HEK293 (cell line): ENCODE results near the gene CCDC73.

Experiments
- CTCF ChIA-PET: fragments of 350-600 bp; formaldehyde crosslinking; extraction: SDS; loops from one replicate; lab custom pipeline; 2021; ENCODE audit warnings: antibody characterized with exemption; lab: Yijun Ruan, JAX
- POLR2A ChIA-PET: fragments of 300-600 bp; formaldehyde crosslinking; extraction: SDS; loops from one replicate; lab custom pipeline; 2020; ENCODE audit warnings: antibody characterized with exemption, inconsistent platforms; lab: Yijun Ruan, JAX
- H3K27ac ChIP-seq: fragments of 200-500 bp; sonication (Bioruptor generic); 2 replicates; pipeline ENCODE4 v1.5.1; 2014; ENCODE audit warnings: low read depth, low read length, control low read depth, inconsistent platforms; ENCODE audit errors: extremely low read depth
- H3K36me3 ChIP-seq, 2 experiments: fragments of 200-500 bp in 1 of 2; sonication (Bioruptor generic) in 1 of 2; 1 replicate in 1 of 2; 2 replicates in 1 of 2; pipeline ENCODE4 v1.5.1; 2014 to 2017; ENCODE audit warnings: inconsistent platforms in 2 of 2, low read length in 2 of 2; ENCODE audit not compliant: control insufficient read depth in 2 of 2, insufficient read depth in 1 of 2
- H3K4me1 ChIP-seq: fragments of 200-500 bp; sonication (Bioruptor generic); 2 replicates; pipeline ENCODE4 v1.5.1; 2014; ENCODE audit warnings: mild to moderate bottlenecking, low read length, inconsistent platforms; ENCODE audit not compliant: control insufficient read depth, insufficient read depth
- H3K4me3 ChIP-seq: 2 replicates; pipeline ENCODE4 v1.5.1; 2011; ENCODE audit warnings: low read depth, mild to moderate bottlenecking, control low read depth, low read length, moderate library complexity
- H3K9me3 ChIP-seq: fragments of 200-500 bp; sonication (Bioruptor generic); 2 replicates; pipeline ENCODE4 v1.5.1; 2014; ENCODE audit warnings: low read depth, low read length, inconsistent platforms; ENCODE audit not compliant: control insufficient read depth, insufficient read depth
- FEZF1 ChIP-seq: fragments of 450-650 bp; formaldehyde crosslinking; IDR thresholded peaks from 2 replicates; pipeline ENCODE4 v1.5.1; 2016; ENCODE audit warnings: missing biosample characterization, missing genetic modification characterization
- GLIS1 ChIP-seq: fragments of 450-650 bp; formaldehyde crosslinking; IDR thresholded peaks from 2 replicates; pipeline ENCODE4 v1.5.1; 2016; ENCODE audit warnings: missing biosample characterization, missing genetic modification characterization
- GLIS2 ChIP-seq: fragments of 450-650 bp; formaldehyde crosslinking; IDR thresholded peaks from 2 replicates; pipeline ENCODE4 v1.5.1; 2016; ENCODE audit warnings: missing biosample characterization, missing genetic modification characterization
- HOXD13 ChIP-seq: sonication (generic); formaldehyde crosslinking; IDR thresholded peaks from 2 replicates; pipeline ENCODE4 v1.8.0; 2022; ENCODE audit warnings: missing genetic modification reagents, borderline replicate concordance
- KLF7 ChIP-seq: fragments of 450-650 bp; formaldehyde crosslinking; IDR thresholded peaks from 2 replicates; pipeline ENCODE4 v1.5.1; 2016; ENCODE audit warnings: missing biosample characterization, missing genetic modification characterization, borderline replicate concordance
- OSR2 ChIP-seq: fragments of 450-650 bp; formaldehyde crosslinking; IDR thresholded peaks from 2 replicates; pipeline ENCODE4 v1.5.1; 2016; ENCODE audit warnings: missing biosample characterization, missing genetic modification characterization
- OVOL3 ChIP-seq: fragments of 450-650 bp; formaldehyde crosslinking; IDR thresholded peaks from 2 replicates; pipeline ENCODE4 v1.5.1; 2016; ENCODE audit warnings: missing biosample characterization, missing genetic modification characterization
- PRDM6 ChIP-seq: fragments of 450-650 bp; formaldehyde crosslinking; IDR thresholded peaks from 2 replicates; pipeline ENCODE4 v1.5.1; 2017; ENCODE audit warnings: missing biosample characterization, missing genetic modification characterization
- SCRT2 ChIP-seq: fragments of 450-650 bp; formaldehyde crosslinking; IDR thresholded peaks from 2 replicates; pipeline ENCODE4 v1.5.1; 2016; ENCODE audit warnings: missing biosample characterization, missing genetic modification characterization
- SP2 ChIP-seq: fragments of 450-650 bp; formaldehyde crosslinking; IDR thresholded peaks from 2 replicates; pipeline ENCODE4 v1.5.1; 2016; ENCODE audit warnings: missing biosample characterization, missing genetic modification characterization
- ZBTB20 ChIP-seq: fragments of 450-650 bp; formaldehyde crosslinking; IDR thresholded peaks from 2 replicates; pipeline ENCODE4 v1.5.1; 2016; ENCODE audit warnings: missing biosample characterization, missing genetic modification characterization
- ZBTB8A ChIP-seq: fragments of 450-650 bp; formaldehyde crosslinking; IDR thresholded peaks from 2 replicates; pipeline ENCODE4 v1.5.1; 2016; ENCODE audit warnings: missing biosample characterization, missing genetic modification characterization
- ZFP3 ChIP-seq: fragments of 450-650 bp; formaldehyde crosslinking; IDR thresholded peaks from 2 replicates; pipeline ENCODE4 v1.5.1; 2016; ENCODE audit warnings: low read depth, missing biosample characterization, missing genetic modification characterization
- ZNF112 ChIP-seq: fragments of 450-650 bp; formaldehyde crosslinking; IDR thresholded peaks from 2 replicates; pipeline ENCODE4 v1.5.0; 2017; ENCODE audit warnings: missing biosample characterization, missing genetic modification characterization
- ZNF121 ChIP-seq: fragments of 450-650 bp; formaldehyde crosslinking; IDR thresholded peaks from 2 replicates; pipeline ENCODE4 v1.5.1; 2016; ENCODE audit warnings: missing biosample characterization, missing genetic modification characterization
- ZNF133 ChIP-seq: fragments of 450-650 bp; formaldehyde crosslinking; IDR thresholded peaks from 2 replicates; pipeline ENCODE4 v1.5.1; 2016; ENCODE audit warnings: missing biosample characterization, missing genetic modification characterization
- ZNF19 ChIP-seq: fragments of 450-650 bp; formaldehyde crosslinking; IDR thresholded peaks from 2 replicates; pipeline ENCODE4; 2016; ENCODE audit warnings: missing biosample characterization, missing genetic modification characterization, low read depth
- ZNF223 ChIP-seq: fragments of 450-650 bp; formaldehyde crosslinking; IDR thresholded peaks from 2 replicates; pipeline ENCODE4 v1.5.1; 2016; ENCODE audit warnings: missing biosample characterization, missing genetic modification characterization
- ZNF335 ChIP-seq: fragments of 450-650 bp; formaldehyde crosslinking; conservative IDR thresholded peaks from 2 replicates; pipeline ENCODE4 v1.5.1; 2016; ENCODE audit warnings: missing biosample characterization, missing genetic modification characterization
- ZNF404 ChIP-seq: fragments of 450-650 bp; formaldehyde crosslinking; IDR thresholded peaks from 2 replicates; pipeline ENCODE4 v1.5.1; 2017; ENCODE audit warnings: missing biosample characterization, missing genetic modification characterization
- ZNF423 ChIP-seq: fragments of 450-650 bp; formaldehyde crosslinking; IDR thresholded peaks from 2 replicates; pipeline ENCODE4 v1.5.1; 2016; ENCODE audit warnings: missing biosample characterization, missing genetic modification characterization
- ZNF521 ChIP-seq: fragments of 450-650 bp; formaldehyde crosslinking; IDR thresholded peaks from 2 replicates; pipeline ENCODE4 v1.5.1; 2017; ENCODE audit warnings: missing biosample characterization, mild to moderate bottlenecking, missing genetic modification characterization
- ZNF544 ChIP-seq: fragments of 450-650 bp; formaldehyde crosslinking; IDR thresholded peaks from 2 replicates; pipeline ENCODE4 v1.5.0; 2017; ENCODE audit warnings: missing biosample characterization, missing genetic modification characterization
- ZNF585B ChIP-seq: fragments of 450-650 bp; formaldehyde crosslinking; IDR thresholded peaks from 2 replicates; pipeline ENCODE4 v1.5.1; 2016; ENCODE audit warnings: missing biosample characterization, missing genetic modification characterization
- ZNF600 ChIP-seq: fragments of 450-650 bp; formaldehyde crosslinking; IDR thresholded peaks from 2 replicates; pipeline ENCODE4 v1.5.1; 2016; ENCODE audit warnings: missing biosample characterization, missing genetic modification characterization
- ZNF610 ChIP-seq: fragments of 450-650 bp; formaldehyde crosslinking; IDR thresholded peaks from 2 replicates; pipeline ENCODE4 v1.5.1; 2016; ENCODE audit warnings: missing biosample characterization, missing genetic modification characterization, borderline replicate concordance
- ZNF664 ChIP-seq: fragments of 450-650 bp; formaldehyde crosslinking; IDR thresholded peaks from 2 replicates; pipeline ENCODE4 v1.5.1; 2016; ENCODE audit warnings: missing biosample characterization, missing genetic modification characterization
- TF ChIP-seq, protein P1 (sequence below): fragments of 450-650 bp; formaldehyde crosslinking; IDR thresholded peaks from 2 replicates; pipeline ENCODE4 v1.5.1; 2017; ENCODE audit warnings: missing biosample characterization, missing genetic modification characterization

Gene CCDC73

GRCh38 chr11:32831221-32831620, 36.8 kb upstream of the CCDC73 start:
- no peaks in the 10 kb centered on the region for H3K4me1 ChIP-seq
- H3K4me3 ChIP-seq = no peak overlapping the region
- CTCF ChIA-PET = interaction anchor here (1.7 kb wide), 1 partner anchor 235 kb away, joined by 6 read pairs; no protein-coding TSS in a partner anchor
- H3K36me3 ChIP-seq = peaks cover 0 to 24% of the 10 kb centered on the region in 2 experiments; a peak in 1 of 3 replicates
- POLR2A ChIA-PET = interaction anchor here (1.9 kb wide), 1 partner anchor 7 kb away, joined by 6 read pairs; no protein-coding TSS in a partner anchor
- H3K27ac ChIP-seq = no peak overlapping the region
- no peaks in the 10 kb centered on the region for H3K9me3 ChIP-seq
- TF ChIP-seq SP2 (tag by site-specific recombination) (no peak), ZNF223 (tag by site-specific recombination) (no peak), ZNF19 (tag by site-specific recombination) (no peak), FEZF1 (tag by site-specific recombination) (no peak), ZNF664 (no peak)

DNA sequence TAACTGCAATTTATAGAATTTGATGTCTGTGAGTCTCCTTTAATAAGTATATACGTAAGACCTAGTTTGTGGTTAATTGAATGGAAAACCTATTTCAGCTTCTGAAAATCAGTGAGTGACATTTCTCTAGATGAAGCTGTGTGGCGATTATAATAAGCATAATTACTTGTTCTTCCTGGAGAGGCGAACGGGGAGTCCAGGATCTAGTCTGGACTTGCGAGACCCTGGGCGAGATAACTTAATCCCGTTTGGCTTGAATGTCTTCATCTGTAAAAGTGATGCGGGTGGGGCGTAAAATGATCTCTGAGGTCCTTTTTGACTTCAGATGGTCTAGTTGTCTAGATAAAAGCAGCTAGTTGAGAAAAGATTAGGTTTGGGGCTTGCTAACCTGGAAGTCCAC, 36.3 kb upstream of the CCDC73 start:
- no peaks in the 10 kb centered on the region for H3K9me3 ChIP-seq
- ChIA-PET POLR2A (interaction anchor here (1.9 kb wide), 1 partner anchor 8 kb away, joined by 6 read pairs; no protein-coding TSS in a partner anchor), CTCF (interaction anchor here (0.7 to 1.7 kb wide), 2 partner anchors 103 to 235 kb away, joined by 4 to 6 read pairs; no protein-coding TSS in a partner anchor)
- H3K4me3 ChIP-seq = no peak overlapping the region; the same call in 1 of the 2 replicates
- peaks cover 0 to 24% of the 10 kb centered on the region in 2 experiments; a peak in 1 of 3 replicates for H3K36me3 ChIP-seq
- H3K27ac ChIP-seq = no peak overlapping the region
- no peaks in the 10 kb centered on the region for H3K4me1 ChIP-seq
- TF ChIP-seq OSR2 (tag by site-specific recombination) (peak; percentile 20; the same call in 1 of the 2 replicates), HOXD13 (no peak), GLIS1 (0 out of 2 replicates have a peak, but pooled peaks have one; percentile 9), PRDM6 (peak; percentile 67)

DNA sequence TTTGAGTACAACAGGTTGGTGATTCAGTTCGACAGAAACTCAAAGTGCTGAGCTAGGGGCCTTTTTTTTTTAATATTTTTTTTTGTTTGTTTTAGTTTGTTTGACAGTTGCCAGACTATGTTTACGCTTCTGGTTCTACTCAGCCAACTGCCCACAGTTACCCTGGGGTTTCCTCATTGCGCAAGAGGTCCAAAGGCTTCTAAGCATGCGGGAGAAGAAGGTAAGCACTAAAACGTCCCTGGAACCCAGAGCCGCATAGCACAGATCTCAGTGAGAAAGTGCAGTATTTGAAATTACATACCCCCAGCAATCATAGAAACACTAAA, 35.9 kb upstream of the CCDC73 start:
- Histone ChIP-seq H3K27ac (peak overlapping the region; percentile 79; the same call in 1 of the 2 replicates), H3K36me3 (peaks cover 0 to 23% of the 10 kb centered on the region in 2 experiments; a peak in 1 of 3 replicates), H3K9me3 (no peaks in the 10 kb centered on the region), H3K4me1 (no peaks in the 10 kb centered on the region), H3K4me3 (peak overlapping the region; percentile 72)
- CTCF ChIA-PET = interaction anchor here (0.7 to 1.7 kb wide), 2 partner anchors 103 to 235 kb away, joined by 4 to 6 read pairs; no protein-coding TSS in a partner anchor
- POLR2A ChIA-PET = interaction anchor here (1.9 kb wide), 1 partner anchor 8 kb away, joined by 6 read pairs; no protein-coding TSS in a partner anchor
- TF ChIP-seq ZNF121 (tag by site-specific recombination) (no peak), ZFP3 (tag by site-specific recombination) (no peak), GLIS2 (no peak), ZNF335 (tag by site-specific recombination) (peak; percentile 76), OSR2 (tag by site-specific recombination) (no peak), ZNF133 (tag by site-specific recombination) (no peak), ZNF610 (tag by site-specific recombination) (no peak), ZNF423 (tag by site-specific recombination) (no peak), ZNF521 (tag by site-specific recombination) (no peak), ZNF404 (tag by site-specific recombination) (no peak), ZNF585B (tag by site-specific recombination) (no peak), ZNF544 (tag by site-specific recombination) (no peak), ZBTB8A (tag by site-specific recombination) (peak; percentile 33; the same call in 1 of the 2 replicates), ZNF600 (tag by site-specific recombination) (no peak), OVOL3 (tag by site-specific recombination) (no peak), KLF7 (no peak), SCRT2 (tag by site-specific recombination) (no peak), ZBTB20 (tag by site-specific recombination) (0 out of 2 replicates have a peak, but pooled peaks have one; percentile 13), ZNF112 (tag by site-specific recombination) (no peak)
- TF ChIP-seq, protein P1, sequence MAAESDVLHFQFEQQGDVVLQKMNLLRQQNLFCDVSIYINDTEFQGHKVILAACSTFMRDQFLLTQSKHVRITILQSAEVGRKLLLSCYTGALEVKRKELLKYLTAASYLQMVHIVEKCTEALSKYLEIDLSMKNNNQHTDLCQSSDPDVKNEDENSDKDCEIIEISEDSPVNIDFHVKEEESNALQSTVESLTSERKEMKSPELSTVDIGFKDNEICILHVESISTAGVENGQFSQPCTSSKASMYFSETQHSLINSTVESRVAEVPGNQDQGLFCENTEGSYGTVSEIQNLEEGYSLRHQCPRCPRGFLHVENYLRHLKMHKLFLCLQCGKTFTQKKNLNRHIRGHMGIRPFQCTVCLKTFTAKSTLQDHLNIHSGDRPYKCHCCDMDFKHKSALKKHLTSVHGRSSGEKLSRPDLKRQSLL (tag by site-specific recombination) = no peak
